IMR-90 (cell line): ENCODE measurements around the gene USB1.

Source experiments
- BHLHE40 ChIP-seq: fragments of 150-350 bp; IDR thresholded peaks from 2 replicates; pipeline ENCODE4 v1.6.1; 2016; ENCODE audit warnings: mild to moderate bottlenecking, low read depth, low read length
- MXI1 ChIP-seq: IDR thresholded peaks from 2 replicates; pipeline ENCODE4 v1.6.1; 2012; ENCODE audit warnings: low read depth, mild to moderate bottlenecking, low read length, moderate library complexity, borderline replicate concordance
- NFE2L2 ChIP-seq: fragments of 150-350 bp; IDR thresholded peaks from 2 replicates; pipeline ENCODE4 v1.6.1; 2016; ENCODE audit warnings: low read depth, mild to moderate bottlenecking, low read length
- POLR2A ChIP-seq: IDR thresholded peaks from 2 replicates; pipeline ENCODE4 v1.6.1; 2012; ENCODE audit warnings: mild to moderate bottlenecking, low read depth, low read length
- RAD21 ChIP-seq: IDR thresholded peaks from 2 replicates; pipeline ENCODE4 v1.6.1; 2012; ENCODE audit warnings: low read length, improper control_type of control experiment
- RCOR1 ChIP-seq: IDR thresholded peaks from 2 replicates; pipeline ENCODE4 v1.6.1; 2012; ENCODE audit warnings: mild to moderate bottlenecking, low read length, improper control_type of control experiment; ENCODE audit not compliant: insufficient replicate concordance
- RFX5 ChIP-seq: IDR thresholded peaks from 2 replicates; pipeline ENCODE4 v1.8.0; 2012; ENCODE audit warnings: low read depth, mild to moderate bottlenecking, low read length, moderate library complexity
- TF ChIP-seq, protein P1 (sequence below): conservative IDR thresholded peaks from 2 replicates; pipeline ENCODE4 v1.5.1; 2012; ENCODE audit warnings: mild to moderate bottlenecking, low read depth, low read length, improper control_type of control experiment

DNA sequence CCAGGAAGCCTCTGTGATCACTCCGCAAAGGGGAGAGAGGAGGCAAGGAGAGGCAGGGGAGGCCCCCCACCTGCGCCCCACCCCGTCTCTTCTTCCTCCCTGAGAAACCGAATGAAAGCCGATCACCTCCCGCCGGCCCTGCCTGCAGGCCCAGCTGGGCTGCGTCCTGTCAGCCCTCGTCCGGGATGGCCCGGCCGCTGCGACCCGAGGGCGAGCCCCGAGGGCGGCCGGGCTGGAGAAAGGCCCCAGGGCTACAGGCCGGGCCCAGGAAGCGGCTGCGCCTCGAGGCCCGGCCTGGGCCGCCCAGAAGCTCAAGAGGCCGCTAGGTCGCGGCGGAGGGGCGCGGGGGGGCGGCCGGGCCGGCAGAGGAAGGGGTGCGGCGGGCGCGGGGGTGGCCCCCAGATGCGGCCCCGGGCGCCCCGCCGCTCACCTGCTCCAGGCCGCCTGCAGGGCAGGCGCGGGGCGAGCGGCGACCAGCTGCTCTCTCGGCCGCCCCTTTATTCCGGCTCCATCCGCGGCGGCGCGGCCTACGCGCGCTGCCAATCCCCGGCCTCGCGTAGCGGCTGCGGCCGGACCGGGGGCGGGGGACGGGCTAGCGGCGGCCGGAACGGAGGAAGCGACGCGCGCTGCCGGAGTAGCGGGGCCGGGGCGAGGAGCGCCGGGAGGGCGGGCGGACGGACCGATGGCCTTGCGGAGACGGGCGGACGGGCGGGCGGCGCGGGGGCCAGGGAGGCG, 1.1 kb upstream of the USB1 start, which contains the start of gene ZNF319:
- TF ChIP-seq RCOR1 (no peak), POLR2A (no peak), MXI1 (no peak), NFE2L2 (no peak), RAD21 (no peak), BHLHE40 (no peak), RFX5 (no peak)
- TF ChIP-seq, protein P1, sequence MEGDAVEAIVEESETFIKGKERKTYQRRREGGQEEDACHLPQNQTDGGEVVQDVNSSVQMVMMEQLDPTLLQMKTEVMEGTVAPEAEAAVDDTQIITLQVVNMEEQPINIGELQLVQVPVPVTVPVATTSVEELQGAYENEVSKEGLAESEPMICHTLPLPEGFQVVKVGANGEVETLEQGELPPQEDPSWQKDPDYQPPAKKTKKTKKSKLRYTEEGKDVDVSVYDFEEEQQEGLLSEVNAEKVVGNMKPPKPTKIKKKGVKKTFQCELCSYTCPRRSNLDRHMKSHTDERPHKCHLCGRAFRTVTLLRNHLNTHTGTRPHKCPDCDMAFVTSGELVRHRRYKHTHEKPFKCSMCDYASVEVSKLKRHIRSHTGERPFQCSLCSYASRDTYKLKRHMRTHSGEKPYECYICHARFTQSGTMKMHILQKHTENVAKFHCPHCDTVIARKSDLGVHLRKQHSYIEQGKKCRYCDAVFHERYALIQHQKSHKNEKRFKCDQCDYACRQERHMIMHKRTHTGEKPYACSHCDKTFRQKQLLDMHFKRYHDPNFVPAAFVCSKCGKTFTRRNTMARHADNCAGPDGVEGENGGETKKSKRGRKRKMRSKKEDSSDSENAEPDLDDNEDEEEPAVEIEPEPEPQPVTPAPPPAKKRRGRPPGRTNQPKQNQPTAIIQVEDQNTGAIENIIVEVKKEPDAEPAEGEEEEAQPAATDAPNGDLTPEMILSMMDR = no peak
